ENCODE results near the gene SIAH3. TPM values are rescaled to one million over a fixed set of nuclear protein-coding genes. Genes with fewer than 3 reads are reported as not detected.

The SIAH3 gene
- total RNA-seq, 2 experiments from 2014 or later, result 1.3 to 1.6 TPM

GRCh38 chr13:45889590-45890243, 38.2 kb upstream of the SIAH3 start:
- Mint-ChIP-seq H3K36me3 (ENCODE audit: low read depth) (no peaks in the 10 kb centered on the region), H3K27me3 (no peaks in the 10 kb centered on the region), H3K4me3 (no peak overlapping the region), H3K4me1 (ENCODE audit: low read depth) (no peaks in the 10 kb centered on the region), H3K9me3 (no peaks in the 10 kb centered on the region), H3K27ac (no peak overlapping the region)
- ChIA-PET CTCF (no interaction called here), POLR2A (no interaction called here)
- intact Hi-C loops (cut with DNase I, micrococcal nuclease), result no loop called here
- ATAC-seq (ENCODE audit: poor library complexity), result no peak
- Histone ChIP-seq H3K27me3 (ENCODE audit: control insufficient read depth in 1 of 2, insufficient read depth in 2 of 2, low read length in 2 of 2) (peaks cover 0 to 2% of the 10 kb centered on the region in 2 experiments), H3K36me3 (ENCODE audit: insufficient read depth, low read length) (no peaks in the 10 kb centered on the region), H3K4me3 (ENCODE audit: low read length) (no peak overlapping the region), H3K4me1 (ENCODE audit: insufficient read depth, low read length) (no peaks in the 10 kb centered on the region), H3K27ac (ENCODE audit: low read depth in 1 of 2, low read length in 2 of 2) (no peak overlapping the region), H3K9me3 (ENCODE audit: control insufficient read depth in 1 of 2, insufficient read depth in 1 of 2, low read length in 2 of 2) (no peaks in the 10 kb centered on the region)
- TF ChIP-seq CTCF (IDR thresholded peaks at IDR 0.05), result no peak
- DNase-seq, result no peak

- intact Hi-C loops (cut with DNase I, micrococcal nuclease), result no loop called here
- Mint-ChIP-seq H3K4me1 (ENCODE audit: low read depth) (no peaks in the 10 kb centered on the region), H3K9me3 (no peaks in the 10 kb centered on the region), H3K27me3 (no peaks in the 10 kb centered on the region), H3K4me3 (no peak overlapping the region), H3K36me3 (ENCODE audit: low read depth) (no peaks in the 10 kb centered on the region), H3K27ac (no peak overlapping the region)
- Histone ChIP-seq H3K27me3 (ENCODE audit: control insufficient read depth in 1 of 2, insufficient read depth in 2 of 2, low read length in 2 of 2) (peaks cover 0 to 2% of the 10 kb centered on the region in 2 experiments), H3K27ac (ENCODE audit: low read depth in 1 of 2, low read length in 2 of 2) (no peak overlapping the region), H3K4me1 (ENCODE audit: insufficient read depth, low read length) (no peaks in the 10 kb centered on the region), H3K9me3 (ENCODE audit: control insufficient read depth in 1 of 2, insufficient read depth in 1 of 2, low read length in 2 of 2) (no peaks in the 10 kb centered on the region), H3K4me3 (ENCODE audit: low read length) (no peak overlapping the region), H3K36me3 (ENCODE audit: insufficient read depth, low read length) (no peaks in the 10 kb centered on the region)
- ChIA-PET POLR2A (no interaction called here), CTCF (no interaction called here)
- ATAC-seq (ENCODE audit: poor library complexity) (no peak), DNase-seq (no peak)
- no peak for TF ChIP-seq CTCF (IDR thresholded peaks at IDR 0.05)
Measured at GRCh38 chr13:45886466-45886865, 34.9 kb upstream of the SIAH3 start.

GRCh38 chr13:45885194-45885593, 33.6 kb upstream of the SIAH3 start:
- ATAC-seq (ENCODE audit: poor library complexity) (no peak), DNase-seq (no peak)
- TF ChIP-seq CTCF (IDR thresholded peaks at IDR 0.05), result no peak
- Histone ChIP-seq H3K9me3 (ENCODE audit: control insufficient read depth in 1 of 2, insufficient read depth in 1 of 2, low read length in 2 of 2) (no peaks in the 10 kb centered on the region), H3K4me1 (ENCODE audit: insufficient read depth, low read length) (no peaks in the 10 kb centered on the region), H3K36me3 (ENCODE audit: insufficient read depth, low read length) (no peaks in the 10 kb centered on the region), H3K27ac (ENCODE audit: low read depth in 1 of 2, low read length in 2 of 2) (no peak overlapping the region), H3K4me3 (ENCODE audit: low read length) (no peak overlapping the region), H3K27me3 (ENCODE audit: control insufficient read depth in 1 of 2, insufficient read depth in 2 of 2, low read length in 2 of 2) (peaks cover 0 to 2% of the 10 kb centered on the region in 2 experiments)
- no peaks in the 10 kb centered on the region for H3K27me3 Mint-ChIP-seq
- no peaks in the 10 kb centered on the region for H3K9me3 Mint-ChIP-seq
- ChIA-PET POLR2A (no interaction called here), CTCF (no interaction called here)
- no peak overlapping the region for H3K4me3 Mint-ChIP-seq
- H3K27ac Mint-ChIP-seq, result no peak overlapping the region
- intact Hi-C loops (cut with DNase I, micrococcal nuclease), result no loop called here
- H3K4me1 Mint-ChIP-seq (ENCODE audit: low read depth), result no peaks in the 10 kb centered on the region
- H3K36me3 Mint-ChIP-seq (ENCODE audit: low read depth), result no peaks in the 10 kb centered on the region

All from CD4-positive, alpha-beta T cell (primary cell).